H1 (cell line): ENCODE data around the gene FAM216A.

Experiments used
- CREB1 ChIP-seq: IDR thresholded peaks from 2 replicates; pipeline ENCODE4 v1.6.1; 2012; ENCODE audit warnings: inconsistent platforms
- EGR1 ChIP-seq: IDR thresholded peaks from 2 replicates; pipeline ENCODE4 v1.6.1; 2011; ENCODE audit warnings: low read depth, low read length, borderline replicate concordance
- MAX ChIP-seq: IDR thresholded peaks from 2 replicates; pipeline ENCODE4 v1.6.1; 2012; ENCODE audit warnings: inconsistent platforms
- POLR2AphosphoS5 ChIP-seq: IDR thresholded peaks from 2 replicates; pipeline ENCODE4 v1.6.1; 2011; ENCODE audit warnings: low read depth, low read length
- SIX5 ChIP-seq: IDR thresholded peaks from 2 replicates; pipeline ENCODE4 v1.6.1; 2011; ENCODE audit warnings: mild to moderate bottlenecking, low read depth, low read length

GRCh38 chr12:110508071-110508586 lies 39.5 kb downstream of the FAM216A start:
- no peak for TF ChIP-seq SIX5
- no peak for TF ChIP-seq MAX
- no peak for TF ChIP-seq EGR1
- TF ChIP-seq POLR2AphosphoS5, result no peak
- no peak for TF ChIP-seq CREB1
